Panc1 (cell line): ENCODE data around the gene NDUFAF8.

Source experiments
- TCF7L2 ChIP-seq: IDR thresholded peaks from 2 replicates; pipeline ENCODE4 v1.6.1; 2011; ENCODE audit warnings: mild to moderate bottlenecking, low read depth, low read length, inconsistent platforms
- TF ChIP-seq, protein P1 (sequence below): fragments of 450-650 bp; IDR thresholded peaks from 2 replicates; pipeline ENCODE4 v1.5.1; 2017; ENCODE audit warnings: mild to moderate bottlenecking

GRCh38 chr17:81258292-81258691 is 19.2 kb downstream of the NDUFAF8 start:
- TF ChIP-seq, protein P1, sequence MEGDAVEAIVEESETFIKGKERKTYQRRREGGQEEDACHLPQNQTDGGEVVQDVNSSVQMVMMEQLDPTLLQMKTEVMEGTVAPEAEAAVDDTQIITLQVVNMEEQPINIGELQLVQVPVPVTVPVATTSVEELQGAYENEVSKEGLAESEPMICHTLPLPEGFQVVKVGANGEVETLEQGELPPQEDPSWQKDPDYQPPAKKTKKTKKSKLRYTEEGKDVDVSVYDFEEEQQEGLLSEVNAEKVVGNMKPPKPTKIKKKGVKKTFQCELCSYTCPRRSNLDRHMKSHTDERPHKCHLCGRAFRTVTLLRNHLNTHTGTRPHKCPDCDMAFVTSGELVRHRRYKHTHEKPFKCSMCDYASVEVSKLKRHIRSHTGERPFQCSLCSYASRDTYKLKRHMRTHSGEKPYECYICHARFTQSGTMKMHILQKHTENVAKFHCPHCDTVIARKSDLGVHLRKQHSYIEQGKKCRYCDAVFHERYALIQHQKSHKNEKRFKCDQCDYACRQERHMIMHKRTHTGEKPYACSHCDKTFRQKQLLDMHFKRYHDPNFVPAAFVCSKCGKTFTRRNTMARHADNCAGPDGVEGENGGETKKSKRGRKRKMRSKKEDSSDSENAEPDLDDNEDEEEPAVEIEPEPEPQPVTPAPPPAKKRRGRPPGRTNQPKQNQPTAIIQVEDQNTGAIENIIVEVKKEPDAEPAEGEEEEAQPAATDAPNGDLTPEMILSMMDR, result no peak; the same call in 1 of the 2 replicates
- TF ChIP-seq TCF7L2, result no peak
